HEK293 (cell line): Measurements from ENCODE around the gene TMCC1.

Experiments used
- CTCF ChIA-PET: fragments of 350-600 bp; formaldehyde crosslinking; extraction: SDS; loops from one replicate; lab custom pipeline; 2021; ENCODE audit warnings: antibody characterized with exemption; lab: Yijun Ruan, JAX
- POLR2A ChIA-PET: fragments of 300-600 bp; formaldehyde crosslinking; extraction: SDS; loops from one replicate; lab custom pipeline; 2020; ENCODE audit warnings: antibody characterized with exemption, inconsistent platforms; lab: Yijun Ruan, JAX
- H3K27ac ChIP-seq: fragments of 200-500 bp; sonication (Bioruptor generic); 2 replicates; pipeline ENCODE4 v1.5.1; 2014; ENCODE audit warnings: low read depth, low read length, control low read depth, inconsistent platforms; ENCODE audit errors: extremely low read depth
- H3K36me3 ChIP-seq, 2 experiments: fragments of 200-500 bp in 1 of 2; sonication (Bioruptor generic) in 1 of 2; 1 replicate in 1 of 2; 2 replicates in 1 of 2; pipeline ENCODE4 v1.5.1; 2014 to 2017; ENCODE audit warnings: inconsistent platforms in 2 of 2, low read length in 2 of 2; ENCODE audit not compliant: control insufficient read depth in 2 of 2, insufficient read depth in 1 of 2
- H3K4me1 ChIP-seq: fragments of 200-500 bp; sonication (Bioruptor generic); 2 replicates; pipeline ENCODE4 v1.5.1; 2014; ENCODE audit warnings: mild to moderate bottlenecking, low read length, inconsistent platforms; ENCODE audit not compliant: control insufficient read depth, insufficient read depth
- H3K4me3 ChIP-seq: 2 replicates; pipeline ENCODE4 v1.5.1; 2011; ENCODE audit warnings: low read depth, mild to moderate bottlenecking, control low read depth, low read length, moderate library complexity
- H3K9me3 ChIP-seq: fragments of 200-500 bp; sonication (Bioruptor generic); 2 replicates; pipeline ENCODE4 v1.5.1; 2014; ENCODE audit warnings: low read depth, low read length, inconsistent platforms; ENCODE audit not compliant: control insufficient read depth, insufficient read depth
- PRDM4 ChIP-seq: fragments of 450-650 bp; formaldehyde crosslinking; IDR thresholded peaks from 2 replicates; pipeline ENCODE4 v1.5.1; 2017; ENCODE audit warnings: missing biosample characterization, missing genetic modification characterization
- ZBTB17 ChIP-seq: fragments of 450-650 bp; formaldehyde crosslinking; IDR thresholded peaks from 2 replicates; pipeline ENCODE4 v1.5.1; 2016; ENCODE audit warnings: missing biosample characterization, missing genetic modification characterization
- ZNF112 ChIP-seq: fragments of 450-650 bp; formaldehyde crosslinking; IDR thresholded peaks from 2 replicates; pipeline ENCODE4 v1.5.0; 2017; ENCODE audit warnings: missing biosample characterization, missing genetic modification characterization
- ZNF280C ChIP-seq: fragments of 450-650 bp; formaldehyde crosslinking; IDR thresholded peaks from 2 replicates; pipeline ENCODE4 v1.5.1; 2016; ENCODE audit warnings: missing biosample characterization, missing genetic modification characterization
- ZNF292 ChIP-seq: fragments of 450-650 bp; formaldehyde crosslinking; IDR thresholded peaks from 2 replicates; pipeline ENCODE4 v1.5.1; 2016; ENCODE audit warnings: low read depth, missing biosample characterization, missing genetic modification characterization, borderline replicate concordance
- ZNF513 ChIP-seq: fragments of 450-650 bp; IDR thresholded peaks from 2 replicates; pipeline ENCODE4 v1.5.1; 2018; ENCODE audit warnings: missing biosample characterization, missing genetic modification characterization
- ZNF521 ChIP-seq: fragments of 450-650 bp; formaldehyde crosslinking; IDR thresholded peaks from 2 replicates; pipeline ENCODE4 v1.5.1; 2017; ENCODE audit warnings: missing biosample characterization, mild to moderate bottlenecking, missing genetic modification characterization
- ZNF600 ChIP-seq: fragments of 450-650 bp; formaldehyde crosslinking; IDR thresholded peaks from 2 replicates; pipeline ENCODE4 v1.5.1; 2016; ENCODE audit warnings: missing biosample characterization, missing genetic modification characterization
- ZNF776 ChIP-seq: fragments of 450-650 bp; formaldehyde crosslinking; IDR thresholded peaks from 2 replicates; pipeline ENCODE4 v1.5.0; 2017; ENCODE audit warnings: missing biosample characterization, missing genetic modification characterization, borderline replicate concordance

The TMCC1 gene

GRCh38 chr3:129598484-129598883 lies 295.0 kb downstream of the TMCC1 start:
- no peak overlapping the region for H3K27ac ChIP-seq
- ChIA-PET CTCF (no interaction called here), POLR2A (no interaction called here)
- peaks cover 4% of the 10 kb centered on the region; the same call in 1 of the 2 replicates for H3K4me1 ChIP-seq
- H3K36me3 ChIP-seq = no peaks in the 10 kb centered on the region
- H3K4me3 ChIP-seq = no peak overlapping the region
- no peak for TF ChIP-seq ZNF280C (tag by site-specific recombination)
- TF ChIP-seq ZNF112 (tag by site-specific recombination) = no peak
- TF ChIP-seq ZNF513 (tag by site-specific recombination) = no peak
- TF ChIP-seq ZNF776 = no peak
- TF ChIP-seq ZNF521 (tag by site-specific recombination) = no peak
- TF ChIP-seq PRDM4 (tag by site-specific recombination) = no peak
- TF ChIP-seq, all 188 proteins: peak for 0
- no peaks in the 10 kb centered on the region for H3K9me3 ChIP-seq

- ChIA-PET POLR2A (interaction anchor here (0.6 kb wide), 1 partner anchor 200 kb away, joined by 4 read pairs; no protein-coding TSS in a partner anchor), CTCF (no interaction called here)
- no peak overlapping the region for H3K27ac ChIP-seq
- no peaks in the 10 kb centered on the region for H3K36me3 ChIP-seq
- H3K9me3 ChIP-seq = no peaks in the 10 kb centered on the region
- TF ChIP-seq ZNF600 (tag by site-specific recombination) = peak; percentile 85
- TF ChIP-seq ZBTB17 (tag by site-specific recombination) = 0 out of 2 replicates have a peak, but pooled peaks have one; percentile 13
- TF ChIP-seq ZNF292 (tag by site-specific recombination) = no peak
- H3K4me1 ChIP-seq = peaks cover 4% of the 10 kb centered on the region; the same call in 1 of the 2 replicates
- no peak overlapping the region for H3K4me3 ChIP-seq
Observed at GRCh38 chr3:129598000-129598381, 295.5 kb downstream of the TMCC1 start.
